Activated gamma-delta T cell (primary cell): Measurements from ENCODE around the gene RNU5D-1.
"Not testable (repeated sequence)": the region's sequence is repeated elsewhere in the genome, so short reads cannot be mapped to it uniquely, and the experiment has no call there.

ENCODE experiments used
- DNase-seq: peaks from one replicate; lab custom pipeline; 2025; lab: John Stamatoyannopoulos, UW
- total RNA-seq, 2 donors: gene quantifications; one replicate each; lab custom pipeline; 2026; lab: John Stamatoyannopoulos, UW

The RNU5D-1 gene
- 1.4 to 2.2 reads per million in 2 donors for total RNA-seq

GRCh38 chr1:44730741-44731512 is at the start of gene RNU5D-1:
Gene RNU5D-1 (minus strand): TSS chr1:44731170.
- DNase-seq, result no peak

- no peak for DNase-seq
Observed at GRCh38 chr1:44780583-44781121, 49.7 kb upstream of the RNU5D-1 start.

DNA sequence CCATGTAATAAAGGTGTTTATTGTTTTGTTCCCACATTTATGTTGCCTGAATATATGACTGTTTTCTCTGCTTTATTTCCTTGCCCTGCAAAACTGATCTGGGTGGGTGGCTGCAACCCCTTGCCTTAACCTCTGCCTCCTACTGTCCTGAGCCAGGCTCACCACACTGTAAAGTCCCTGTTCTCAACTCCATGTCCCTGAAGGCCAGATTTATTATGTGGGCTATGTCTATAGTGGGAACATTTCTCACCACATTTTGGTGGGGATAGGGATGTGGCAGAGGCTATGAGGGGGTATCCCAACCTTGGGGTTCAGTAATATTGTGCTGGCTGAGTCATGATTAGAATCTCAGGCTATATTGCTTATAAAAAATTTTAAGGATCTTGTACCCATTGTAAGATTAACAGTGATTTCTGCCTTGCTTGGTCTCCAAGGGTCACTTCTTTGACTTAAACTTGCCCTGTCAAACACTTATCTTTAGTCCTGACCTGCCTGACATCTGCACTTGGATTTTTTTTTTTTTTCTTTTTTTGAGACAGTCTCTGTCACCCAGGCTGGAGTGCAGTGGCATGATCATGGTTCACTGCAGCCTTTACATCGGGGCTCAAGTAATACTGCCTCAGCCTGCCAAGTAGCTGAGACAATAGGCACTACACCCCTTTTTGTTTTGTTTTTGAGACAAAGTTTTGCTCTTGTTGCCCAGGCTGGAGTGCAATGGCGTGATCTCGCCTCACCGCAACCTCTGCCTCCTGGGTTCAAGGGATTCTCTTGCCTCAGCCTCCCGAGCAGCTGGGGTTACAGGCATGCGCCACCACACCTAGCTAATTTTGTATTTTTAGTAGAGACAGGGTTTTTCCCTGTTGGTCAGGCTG is 48.0 kb upstream of the RNU5D-1 start:
- no peak for DNase-seq

DNA sequence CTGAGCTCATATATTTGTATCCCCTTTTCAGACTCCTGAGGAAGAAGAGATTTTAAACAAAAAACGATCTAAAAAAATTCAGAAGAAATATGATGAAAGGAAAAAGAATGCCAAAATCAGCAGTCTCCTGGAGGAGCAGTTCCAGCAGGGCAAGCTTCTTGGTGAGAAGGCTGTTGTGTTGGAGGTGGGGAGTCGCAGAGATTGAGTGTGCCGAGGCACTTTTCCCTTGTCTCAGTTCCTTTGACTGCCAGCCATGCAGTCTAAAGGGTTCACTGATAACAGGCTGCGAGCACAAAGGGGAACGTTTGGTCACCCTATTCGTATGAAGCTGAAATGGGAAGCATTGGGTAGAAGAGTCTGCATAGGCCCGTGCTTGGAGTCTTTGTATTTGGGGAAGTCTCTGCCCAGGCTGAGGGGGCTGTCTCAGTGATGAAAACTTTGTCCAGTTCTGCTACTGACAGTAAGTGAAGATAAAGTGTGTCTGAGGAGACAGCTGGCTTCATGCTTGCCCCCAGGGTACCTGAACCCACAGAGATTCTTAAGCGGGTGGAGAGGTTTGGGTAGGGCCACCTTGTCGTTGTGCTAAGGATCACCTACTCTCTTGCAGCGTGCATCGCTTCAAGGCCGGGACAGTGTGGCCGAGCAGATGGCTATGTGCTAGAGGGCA is 47.1 kb upstream of the RNU5D-1 start:
- no peak for DNase-seq

- DNase-seq, result no peak
Observed at GRCh38 chr1:44777547-44777946, 46.6 kb upstream of the RNU5D-1 start.

DNA sequence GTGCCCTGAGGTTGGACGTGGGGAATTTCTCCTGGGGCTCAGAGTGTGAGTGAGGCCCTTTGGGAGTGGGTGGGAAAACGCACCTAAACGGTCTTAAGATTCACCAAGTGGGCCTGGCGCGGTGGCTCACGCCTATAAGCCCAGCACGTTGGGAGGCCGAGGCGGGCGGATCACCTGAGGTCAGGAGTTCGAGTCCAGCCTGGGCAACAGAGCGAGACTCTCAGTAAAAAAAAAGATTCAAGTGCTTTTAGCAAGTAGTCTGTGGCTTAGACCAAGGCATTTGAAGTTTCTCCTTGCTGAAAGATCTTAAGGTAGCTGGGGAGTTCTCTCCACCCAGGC is 45.7 kb upstream of the RNU5D-1 start:
- DNase-seq, result no peak

DNA sequence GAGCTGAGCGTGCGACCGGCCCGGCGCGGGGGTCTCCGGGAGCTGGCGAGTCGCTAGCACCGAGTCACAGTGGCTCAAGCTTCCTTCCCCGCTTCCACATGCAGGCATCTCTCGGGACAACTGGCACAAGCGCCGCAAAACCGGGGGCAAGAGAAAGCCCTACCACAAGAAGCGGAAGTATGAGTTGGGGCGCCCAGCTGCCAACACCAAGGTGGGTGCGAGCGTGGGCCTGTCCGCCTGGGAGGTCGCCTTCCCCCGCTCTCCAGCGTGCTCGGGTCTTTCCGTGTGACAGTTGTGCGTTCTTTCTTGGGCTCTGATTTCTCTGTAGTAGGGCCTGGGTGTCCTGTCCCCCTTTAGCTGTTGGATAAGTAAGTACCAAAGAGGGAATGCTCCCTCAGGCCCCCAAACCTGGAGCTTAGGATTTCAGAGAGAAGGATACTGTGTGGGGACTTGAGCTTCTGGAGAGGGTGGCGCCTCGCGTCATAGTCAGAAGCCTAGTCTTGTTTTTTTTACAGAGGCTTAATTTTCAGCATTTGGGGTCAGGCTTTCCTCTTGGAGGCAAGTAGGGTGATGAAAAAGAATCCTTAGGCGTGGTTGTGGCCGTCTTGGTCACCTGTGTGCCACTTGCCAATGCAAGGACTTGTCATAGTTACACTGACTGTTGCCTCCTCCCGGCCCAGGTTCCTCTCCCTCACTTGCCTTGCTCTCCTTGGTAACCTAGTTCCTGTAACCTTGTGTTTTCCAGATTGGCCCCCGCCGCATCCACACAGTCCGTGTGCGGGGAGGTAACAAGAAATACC is 45.2 kb upstream of the RNU5D-1 start:
- DNase-seq, result no peak

GRCh38 chr1:44775078-44775929 is 44.3 kb upstream of the RNU5D-1 start, which contains the start of gene RPS8:
Gene RPS8 (plus strand): TSS chr1:44775540. CDS start chr1:44775597, 57 bp downstream.
- peak; percentile 50 for DNase-seq

DNA sequence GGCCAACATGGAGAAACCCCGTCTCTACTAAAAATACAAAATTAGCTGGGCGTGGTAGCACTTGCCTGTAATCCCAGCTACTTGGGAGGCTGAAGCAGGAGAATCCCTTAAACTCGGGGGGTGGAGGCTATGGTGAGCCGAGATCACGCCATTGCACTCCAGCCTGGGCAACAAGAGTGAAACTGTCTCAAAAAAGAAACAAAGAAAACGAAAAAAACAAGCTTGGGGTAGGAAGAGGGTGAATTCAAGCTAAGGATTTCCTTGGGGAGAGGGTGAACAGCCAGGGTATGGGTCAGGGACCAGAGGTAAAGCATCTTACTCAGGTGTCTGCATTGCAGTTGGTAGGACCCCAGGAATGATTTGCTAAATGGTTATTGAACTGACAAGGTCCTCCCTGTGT is 35.5 kb upstream of the RNU5D-1 start:
- not testable (repeated sequence) for DNase-seq

GRCh38 chr1:44760876-44761275 is 29.9 kb upstream of the RNU5D-1 start:
- no peak for DNase-seq

DNA sequence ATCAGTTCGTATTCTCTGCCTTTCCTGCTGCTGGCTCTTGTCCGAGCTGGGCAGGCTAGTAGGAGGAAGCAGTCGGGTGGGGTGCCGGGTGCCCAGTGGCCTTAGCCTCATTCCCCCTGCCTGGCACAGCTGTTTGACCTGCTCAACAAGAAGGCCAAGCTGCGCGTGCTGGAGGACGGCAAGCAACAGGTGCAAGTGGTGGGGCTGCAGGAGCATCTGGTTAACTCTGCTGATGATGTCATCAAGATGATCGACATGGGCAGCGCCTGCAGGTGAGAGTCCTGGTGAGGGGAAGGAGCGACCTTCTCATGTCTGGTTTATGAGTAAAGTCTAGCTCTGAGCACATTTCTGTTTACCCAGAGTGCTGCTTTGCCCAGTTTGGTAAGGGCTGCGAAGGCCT is 28.1 kb upstream of the RNU5D-1 start:
- DNase-seq, result no peak

GRCh38 chr1:44757420-44757819 is 26.4 kb upstream of the RNU5D-1 start:
- no peak for DNase-seq

DNA sequence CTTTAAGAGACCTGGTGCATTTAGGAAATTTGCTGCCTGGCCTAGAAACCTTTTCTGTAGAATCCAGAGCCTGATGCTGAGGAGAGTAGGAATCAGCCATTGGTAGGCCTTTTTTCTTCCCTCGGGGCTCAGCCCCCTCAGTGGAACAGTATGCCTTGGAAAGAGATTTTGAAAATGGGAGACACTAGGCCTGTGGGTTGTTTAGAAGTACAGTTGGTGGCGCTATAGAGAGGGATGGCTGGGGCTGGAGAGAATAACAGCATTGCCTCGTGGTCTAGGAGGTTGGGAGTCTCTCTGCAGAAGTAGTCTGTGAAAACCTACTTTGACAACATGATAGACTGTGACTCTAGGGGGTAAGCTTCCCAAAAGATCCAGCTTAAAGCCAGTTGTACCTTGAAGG is 16.9 kb upstream of the RNU5D-1 start:
- no peak for DNase-seq

- no peak for DNase-seq
Observed at GRCh38 chr1:44743211-44743610, 12.2 kb upstream of the RNU5D-1 start.

DNA sequence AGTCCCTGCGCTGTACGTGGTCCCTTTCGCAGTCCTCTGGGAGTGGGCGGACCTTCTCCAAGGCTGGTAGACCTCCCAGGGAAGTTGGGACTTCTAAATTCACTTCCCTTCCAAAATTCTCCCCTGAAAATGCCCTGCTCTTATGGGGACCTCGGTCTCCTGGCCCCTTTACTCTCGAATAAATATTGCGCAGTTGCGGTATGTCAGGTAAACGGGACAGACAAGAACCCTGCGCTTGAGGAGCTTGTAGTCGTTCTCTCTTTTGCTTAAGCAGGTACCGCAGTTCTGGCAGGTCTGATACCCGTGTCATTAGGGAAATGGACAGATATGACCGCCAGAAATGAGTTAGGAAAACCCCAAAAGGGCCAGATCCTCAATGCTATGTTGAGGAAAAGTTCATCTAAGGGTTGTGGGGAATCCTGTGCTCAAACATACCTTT is 9.2 kb upstream of the RNU5D-1 start:
- no peak for DNase-seq

- peak; percentile 86 for DNase-seq
Observed at GRCh38 chr1:44739307-44740178, 8.6 kb upstream of the RNU5D-1 start, which contains the start of gene KIF2C. Gene KIF2C (plus strand): TSS chr1:44739837. CDS start chr1:44739933, 96 bp downstream.

DNA sequence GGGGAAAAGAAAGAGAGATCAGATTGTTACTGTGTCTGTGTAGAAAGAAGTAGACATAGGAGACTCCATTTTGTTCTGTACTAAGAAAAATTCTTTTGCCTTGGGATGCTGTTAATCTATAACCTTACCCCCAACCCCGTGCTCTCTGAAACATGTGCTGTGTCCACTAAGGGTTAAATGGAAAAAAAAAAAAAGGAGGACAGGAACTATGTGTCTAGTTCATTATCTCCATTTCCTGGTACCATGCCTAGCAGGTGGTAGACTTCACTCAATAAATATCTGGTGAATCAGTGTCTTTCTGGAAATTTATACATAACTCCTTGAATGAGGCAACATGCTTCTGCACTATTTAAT is 8.0 kb upstream of the RNU5D-1 start:
- DNase-seq, result not testable (repeated sequence)

- no peak for DNase-seq
Observed at GRCh38 chr1:44735992-44736391, 5.0 kb upstream of the RNU5D-1 start.

- DNase-seq, result no peak
Observed at GRCh38 chr1:44733784-44734183, 2.8 kb upstream of the RNU5D-1 start.
